8988T (cell line): ENCODE data around the gene MAP1LC3B.

ENCODE experiments used
- DNase-seq: peaks from one replicate; pipeline ENCODE4 v3.0.0; 2011

Gene MAP1LC3B

GRCh38 chr16:87391950-87392820, at the start of gene MAP1LC3B:
Gene MAP1LC3B (plus strand): TSS chr16:87392336. CDS start chr16:87392428, 92 bp downstream.
- DNase-seq: peak; percentile 99

GRCh38 chr16:87342504-87342903, 49.6 kb upstream of the MAP1LC3B start:
- no peak for DNase-seq

GRCh38 chr16:87342978-87343752, 49.0 kb upstream of the MAP1LC3B start:
- DNase-seq: no peak

GRCh38 chr16:87343753-87344050, 48.4 kb upstream of the MAP1LC3B start:
- DNase-seq: no peak

- DNase-seq: no peak
Measured at GRCh38 chr16:87344165-87344930, 47.8 kb upstream of the MAP1LC3B start.

- no peak for DNase-seq
Measured at GRCh38 chr16:87344931-87345631, 47.1 kb upstream of the MAP1LC3B start.

- DNase-seq: no peak
Measured at GRCh38 chr16:87345726-87346424, 46.3 kb upstream of the MAP1LC3B start.

- no peak for DNase-seq
Measured at GRCh38 chr16:87346517-87347060, 45.5 kb upstream of the MAP1LC3B start.

GRCh38 chr16:87347932-87348615, 44.1 kb upstream of the MAP1LC3B start:
- no peak for DNase-seq

- DNase-seq: no peak
Measured at GRCh38 chr16:87348616-87349157, 43.4 kb upstream of the MAP1LC3B start.

- DNase-seq: no peak
Measured at GRCh38 chr16:87350031-87350430, 42.1 kb upstream of the MAP1LC3B start.

GRCh38 chr16:87350681-87351319, 41.3 kb upstream of the MAP1LC3B start:
- no peak for DNase-seq

GRCh38 chr16:87351320-87351698, 40.8 kb upstream of the MAP1LC3B start:
- no peak for DNase-seq

GRCh38 chr16:87352818-87353217, 39.3 kb upstream of the MAP1LC3B start:
- DNase-seq: no peak

GRCh38 chr16:87353613-87354012, 38.5 kb upstream of the MAP1LC3B start:
- no peak for DNase-seq

GRCh38 chr16:87356491-87356853, 35.7 kb upstream of the MAP1LC3B start:
- no peak for DNase-seq

- DNase-seq: no peak
Measured at GRCh38 chr16:87358250-87358649, 33.9 kb upstream of the MAP1LC3B start.

- no peak for DNase-seq
Measured at GRCh38 chr16:87358696-87359095, 33.4 kb upstream of the MAP1LC3B start.

GRCh38 chr16:87359121-87359520, 33.0 kb upstream of the MAP1LC3B start:
- no peak for DNase-seq

GRCh38 chr16:87360862-87361610, 31.1 kb upstream of the MAP1LC3B start:
- DNase-seq: no peak
